Cerebellar cortex (tissue), 1 donor: ENCODE measurements around the gene DIRAS1.
A peak's percentile ranks its signal among the peaks of the same experiment; 100 is the strongest.
"Not testable (repeated sequence)": the region's sequence is repeated elsewhere in the genome, so short reads cannot be mapped to it uniquely, and the experiment has no call there.

Experiments used
- DNase-seq: peaks from one replicate; pipeline ENCODE4 v3.0.0-alpha.2; 2015; ENCODE audit warnings: low spot score

DIRAS1 gene

DNA sequence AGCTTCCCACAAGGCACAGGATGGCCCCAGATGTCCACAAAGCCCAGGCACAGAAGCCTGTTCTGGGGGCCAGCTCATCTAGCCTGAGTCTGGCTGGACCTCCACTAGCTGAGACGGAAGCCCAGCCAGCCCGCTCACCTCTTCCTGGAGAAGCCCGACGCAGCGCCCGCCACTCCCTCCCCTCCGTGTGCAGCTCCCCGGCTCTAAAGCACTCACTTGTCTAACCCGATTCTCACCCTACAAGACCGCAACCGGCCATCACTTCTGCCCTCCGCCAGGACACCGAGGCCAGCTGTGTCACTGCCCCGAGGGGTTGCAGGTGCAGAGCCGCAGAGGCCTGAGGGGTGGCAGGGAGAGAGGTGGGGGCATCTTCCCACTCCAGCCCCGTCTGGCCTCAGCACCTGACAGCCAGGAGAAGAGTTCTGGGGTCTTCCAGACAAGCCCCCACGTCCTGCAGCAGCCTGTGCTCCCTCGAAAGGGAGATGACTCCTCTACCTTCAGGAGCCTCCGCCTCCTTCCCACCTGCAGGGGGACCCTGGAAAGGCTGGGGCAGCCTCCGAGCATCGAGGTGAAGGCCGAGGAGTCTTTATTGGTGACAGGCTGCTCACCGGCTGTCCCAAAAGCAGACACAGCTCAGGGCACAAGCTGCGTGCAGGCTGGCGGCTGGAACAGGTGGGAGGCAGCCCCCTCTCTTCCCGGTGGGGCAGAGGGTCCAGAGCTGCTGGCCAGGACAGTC, 5.9 kb upstream of the DIRAS1 start:
- no peak for DNase-seq

DNA sequence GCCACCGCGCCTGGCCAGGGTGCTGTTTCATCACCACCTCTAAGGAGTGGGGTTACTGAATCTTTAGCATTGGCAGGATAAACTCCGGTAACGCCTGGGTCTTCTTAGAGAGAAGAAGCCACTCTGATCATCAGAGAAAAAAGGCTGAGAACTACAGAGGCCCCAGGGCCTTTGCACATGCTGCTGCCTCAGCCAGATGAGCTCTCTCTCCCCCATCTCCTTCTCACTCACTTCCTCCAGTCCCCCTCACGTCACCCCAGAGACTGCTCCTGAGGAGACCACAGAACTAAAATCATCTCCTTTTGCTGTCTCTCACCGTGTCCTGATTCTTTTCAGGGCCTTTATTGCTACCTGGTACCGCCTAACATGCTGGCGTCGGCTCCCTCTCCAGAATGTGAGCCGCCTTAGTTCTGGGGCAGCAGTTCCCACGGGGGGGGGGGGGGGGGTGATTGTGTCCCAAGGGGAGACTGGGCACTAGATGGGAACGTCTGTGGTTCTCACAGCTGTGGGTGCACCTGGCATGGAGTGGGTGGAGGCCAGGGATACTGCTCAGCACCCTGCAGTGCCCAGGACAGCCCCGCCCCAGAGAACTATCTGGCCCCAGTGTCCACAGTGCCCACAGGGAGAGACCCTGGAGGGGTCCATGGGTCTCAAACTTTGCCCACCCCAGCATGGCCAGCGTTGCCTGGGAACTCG, 5.1 kb upstream of the DIRAS1 start:
- no peak for DNase-seq

DNA sequence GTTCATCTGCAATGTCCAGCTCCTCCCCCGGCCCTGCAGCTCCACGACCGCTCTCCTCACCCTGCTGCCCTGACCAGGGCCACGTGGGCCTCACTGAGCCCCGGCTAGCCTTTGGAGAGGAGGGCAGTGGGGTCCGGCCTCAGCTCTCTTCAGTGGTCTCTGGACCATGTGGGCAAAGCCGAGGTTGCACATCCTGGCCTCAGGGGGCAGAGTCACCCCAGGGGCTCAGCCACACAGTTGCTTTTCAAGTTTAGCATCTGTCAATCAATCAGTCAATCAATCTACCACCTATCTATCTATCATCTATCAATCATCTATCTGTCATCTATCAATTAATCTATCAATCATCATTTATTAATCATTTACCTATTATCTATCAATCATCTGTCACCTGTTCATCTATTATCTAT, 3.0 kb upstream of the DIRAS1 start:
- no peak for DNase-seq

DNA sequence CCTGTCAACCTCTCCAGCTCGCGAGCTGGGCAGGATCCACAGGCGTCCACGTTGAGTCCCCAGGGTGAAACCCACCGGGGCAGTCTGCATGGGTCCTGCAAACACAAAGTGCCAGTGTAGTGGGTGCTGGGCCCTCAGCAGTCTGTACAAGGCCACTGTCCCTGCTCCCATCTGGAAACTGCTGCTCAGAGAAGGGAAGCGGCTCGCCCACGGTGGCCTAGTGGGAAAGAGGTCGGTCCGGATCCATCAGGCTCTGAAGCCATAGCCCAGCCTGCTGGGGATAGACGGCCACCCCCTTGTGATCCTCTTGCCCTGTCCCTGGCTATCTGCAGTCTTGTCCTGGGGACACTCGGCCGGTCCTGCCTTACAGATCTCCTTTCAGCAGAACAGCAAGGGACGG, 2.6 kb upstream of the DIRAS1 start:
- DNase-seq = no peak

DNA sequence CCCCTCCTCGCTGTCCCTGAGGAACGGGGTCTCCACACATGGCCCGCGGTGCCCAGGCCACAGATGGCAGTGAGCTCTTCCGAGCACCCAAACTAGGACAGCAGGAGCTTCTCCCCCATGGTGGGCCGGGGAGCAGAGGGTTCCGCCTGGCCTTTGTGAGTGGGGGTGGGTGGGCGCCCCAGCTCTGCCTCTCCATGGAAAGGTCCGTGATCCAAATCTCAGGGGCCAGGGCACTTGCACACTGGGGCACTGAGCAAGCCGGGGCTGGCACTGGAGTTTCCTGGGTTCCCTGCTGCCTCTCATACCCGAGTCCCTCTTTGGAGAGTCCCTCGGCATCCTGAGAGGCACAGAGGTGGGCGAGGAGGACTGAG, 2.2 kb upstream of the DIRAS1 start:
- no peak for DNase-seq

GRCh38 chr19:2722541-2723344, 1.6 kb upstream of the DIRAS1 start:
- peak; percentile 74 for DNase-seq

GRCh38 chr19:2721570-2722540, 683 bp upstream of the DIRAS1 start:
- DNase-seq = no peak

DNA sequence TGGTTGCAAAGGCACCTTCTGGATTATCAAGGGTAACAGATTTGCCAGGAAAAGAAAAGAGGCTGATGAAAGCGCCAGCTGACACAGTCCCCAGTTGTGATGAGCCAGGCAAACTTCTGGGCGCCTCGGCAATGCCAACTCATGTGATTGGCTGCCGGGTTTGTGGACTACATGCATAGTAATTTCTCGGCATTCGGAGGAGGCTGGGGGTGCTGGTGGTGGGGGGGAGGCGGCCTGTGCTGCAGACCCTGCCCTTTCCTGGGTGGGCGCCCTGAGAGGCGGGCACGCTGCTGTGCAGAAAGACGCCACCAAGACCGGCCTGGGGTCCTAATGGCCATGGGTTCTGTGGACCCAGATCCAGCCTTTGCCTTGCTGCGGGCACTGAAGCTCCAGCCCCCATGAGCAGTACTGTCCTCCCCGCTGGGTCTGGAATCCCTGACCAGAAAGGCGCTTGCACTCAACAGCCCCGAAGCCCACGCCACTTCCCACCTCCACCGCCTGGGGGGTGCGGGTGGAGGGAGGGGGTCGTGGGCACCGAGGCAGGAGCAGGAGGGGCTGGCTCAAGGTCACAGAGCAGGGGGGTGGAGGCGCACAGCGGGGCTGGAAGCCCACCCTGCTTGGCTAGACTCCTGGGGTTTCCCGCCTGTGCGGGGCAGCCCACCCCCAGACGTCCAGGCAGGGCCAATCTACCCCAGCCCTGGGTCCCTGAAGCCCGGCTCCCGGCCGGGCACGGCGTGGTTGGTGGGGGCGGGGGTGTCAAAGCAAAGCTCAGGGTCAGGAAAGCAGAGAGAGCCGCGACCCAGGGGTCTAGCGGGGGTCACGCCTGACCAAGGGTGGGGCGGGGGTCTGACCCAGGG, 1.0 kb downstream of the DIRAS1 start:
- DNase-seq = peak; percentile 40

DNA sequence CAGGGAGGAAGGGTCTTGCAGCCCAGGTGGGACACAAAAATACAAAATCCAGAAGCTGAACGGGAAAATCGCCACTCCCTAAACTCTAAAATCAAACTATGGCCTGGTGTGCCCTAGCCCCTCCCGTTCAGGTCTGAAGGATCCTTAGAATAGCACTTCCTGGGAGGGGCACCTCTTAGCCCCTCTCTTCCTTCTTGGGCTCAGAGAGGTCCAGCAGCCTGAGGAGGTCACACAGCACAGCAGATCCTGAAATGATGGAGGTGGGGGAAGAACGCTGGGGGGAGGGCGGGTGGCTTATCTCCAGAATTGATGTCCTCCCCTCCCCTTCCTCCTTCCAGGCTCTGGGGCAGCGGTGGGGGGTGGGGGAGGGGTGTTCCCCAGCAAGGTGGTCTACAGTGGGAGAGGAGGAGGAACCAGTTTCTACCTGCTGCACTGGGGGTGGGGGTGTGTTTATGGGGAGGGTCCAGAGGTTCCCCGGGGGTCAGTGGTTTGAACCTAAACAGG, 1.9 kb downstream of the DIRAS1 start:
- DNase-seq = no peak

DNA sequence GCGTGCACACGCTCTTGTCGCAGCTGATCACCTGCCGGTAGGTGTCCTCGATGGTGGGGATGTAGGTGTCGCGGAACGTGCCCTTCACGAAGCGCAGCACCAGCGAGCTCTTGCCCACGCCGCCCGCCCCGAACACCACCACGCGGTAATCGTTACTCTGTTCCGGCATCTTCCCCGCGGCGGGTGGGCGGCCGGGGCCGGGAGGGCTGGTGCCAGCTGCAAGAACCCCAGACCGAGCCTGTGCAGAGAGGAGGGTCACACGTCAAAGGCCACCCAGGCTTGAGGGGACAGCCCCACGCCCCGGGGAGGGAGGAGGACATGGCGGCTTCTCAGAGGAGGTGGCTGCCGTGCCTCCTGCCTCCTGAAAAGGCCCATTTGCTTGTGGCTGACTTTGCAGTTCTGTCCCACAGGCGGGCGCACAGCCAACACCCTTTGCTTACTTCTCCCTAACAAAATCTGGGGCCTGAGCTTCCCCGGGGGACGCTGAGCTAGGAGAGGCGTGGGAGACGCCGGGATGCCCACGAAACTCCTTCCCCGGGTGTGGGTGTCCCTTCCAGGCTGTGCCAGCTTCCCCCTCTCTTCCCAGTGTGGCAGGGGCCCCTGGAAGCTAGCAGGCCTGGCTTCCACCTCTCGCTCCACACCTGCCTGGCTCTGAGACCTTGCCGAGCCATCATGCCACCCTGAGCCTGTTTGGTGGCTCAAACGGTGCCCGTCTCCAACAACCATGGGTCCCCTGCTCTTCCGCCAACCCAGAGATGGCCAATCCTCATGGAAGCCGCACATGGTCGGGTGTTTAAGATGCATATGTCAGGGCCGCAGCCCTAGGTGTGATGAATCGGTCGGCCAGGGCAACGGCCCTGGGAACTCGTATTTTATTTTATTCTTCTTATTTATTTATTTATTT, 3.3 kb downstream of the DIRAS1 start:
- no peak for DNase-seq

- DNase-seq = no peak
Measured at GRCh38 chr19:2716722-2717637, 4.2 kb downstream of the DIRAS1 start.

DNA sequence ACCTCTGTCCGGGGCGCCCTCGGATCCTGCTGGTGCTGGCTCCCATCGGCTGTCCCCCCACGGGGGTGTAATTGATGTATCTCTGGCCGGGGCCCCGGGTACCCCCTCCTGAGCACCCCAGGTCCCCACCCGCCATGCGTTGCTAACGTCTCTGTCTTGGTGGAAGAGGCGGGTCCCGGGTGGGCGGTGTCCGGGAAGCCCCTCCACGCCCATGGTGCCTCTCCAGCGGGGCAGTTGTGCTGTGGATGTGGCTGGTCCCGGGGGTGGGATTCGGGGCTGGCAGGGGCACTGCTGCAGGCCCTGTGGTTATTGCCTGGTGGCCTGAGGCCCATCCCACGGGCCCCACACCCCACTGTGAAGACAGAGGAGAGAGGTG, 4.9 kb downstream of the DIRAS1 start:
- no peak for DNase-seq

GRCh38 chr19:2715470-2716274, 5.5 kb downstream of the DIRAS1 start:
- DNase-seq = no peak

GRCh38 chr19:2714531-2715269, 6.5 kb downstream of the DIRAS1 start:
- DNase-seq = no peak

DNA sequence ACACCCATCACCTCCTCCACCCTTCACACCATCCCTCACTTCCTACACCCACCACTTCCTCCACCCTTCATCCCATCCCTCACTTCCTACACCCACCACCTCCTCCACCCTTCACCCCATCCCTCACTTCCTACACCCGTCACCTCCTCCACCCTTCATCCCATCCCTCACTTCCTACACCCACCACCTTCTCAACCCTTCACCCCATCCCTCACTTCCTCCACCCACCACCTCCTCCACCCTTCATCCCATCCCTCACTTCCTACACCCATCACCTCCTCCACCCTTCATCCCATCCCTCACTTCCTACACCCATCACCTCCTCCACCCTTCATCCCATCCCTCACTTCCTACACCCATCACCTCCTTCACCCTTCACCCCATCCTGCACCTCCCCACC, 7.1 kb downstream of the DIRAS1 start:
- DNase-seq = not testable (repeated sequence)

GRCh38 chr19:2713170-2713569, 8.0 kb downstream of the DIRAS1 start:
- not testable (repeated sequence) for DNase-seq

- DNase-seq = no peak
Measured at GRCh38 chr19:2711875-2712205, 9.3 kb downstream of the DIRAS1 start.
